ENCODE results near the gene CDH18. TPM values are rescaled to one million over a fixed set of nuclear protein-coding genes. Genes with fewer than 3 reads are reported as not detected.

The CDH18 gene
- total and polyA plus RNA-seq, 2 donors from 2014 or later: not detected

DNA sequence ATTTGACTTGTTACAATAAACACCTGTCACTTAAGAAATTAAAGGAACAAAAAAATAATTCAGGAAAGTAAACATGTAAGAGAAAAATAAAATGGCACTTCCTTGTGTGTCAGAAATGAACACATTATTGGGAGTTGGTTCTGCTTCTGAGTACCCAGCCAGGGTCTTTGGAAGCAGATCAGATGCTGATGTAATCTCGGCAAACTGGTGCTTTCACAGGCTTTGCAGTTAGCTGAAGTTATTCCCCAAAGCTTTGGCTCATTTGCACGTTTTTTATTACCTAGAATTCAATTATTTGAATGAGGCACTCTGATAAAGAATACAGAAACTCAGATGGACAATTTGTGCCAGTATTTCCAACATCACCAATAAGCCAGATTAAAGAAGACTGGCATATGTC is 10.9 kb downstream of the CDH18 start:
- H3K9ac ChIP-seq (ENCODE audit: low read length in 3 of 3): no peak overlapping the region
- FAIRE-seq: no peak
- intact Hi-C loops (cut with DNase I): no loop called here

DNA sequence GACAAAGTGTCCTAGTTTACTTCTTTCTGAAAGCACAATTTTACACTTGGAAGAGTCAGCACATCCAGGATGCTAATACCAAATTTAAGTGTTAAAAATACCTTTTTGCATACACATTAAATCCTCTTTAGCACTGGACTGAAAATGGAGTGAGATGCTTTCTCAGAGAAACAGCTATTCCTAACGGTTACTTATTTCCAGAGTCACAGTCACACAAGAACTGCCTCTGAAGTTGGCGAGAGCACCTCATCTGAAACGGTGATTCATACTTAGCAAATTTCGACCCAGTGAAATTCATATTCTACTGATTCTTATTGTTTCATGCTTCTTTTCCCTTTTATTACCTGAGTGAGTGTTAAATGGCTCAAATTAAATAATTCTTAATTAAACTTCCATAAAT is 12.2 kb downstream of the CDH18 start:
- no peak overlapping the region for H3K27ac ChIP-seq (ENCODE audit: low read depth in 2 of 2, low read length in 2 of 2)
- H3K9ac ChIP-seq (ENCODE audit: low read length in 3 of 3): no peak overlapping the region
- no peaks in the 10 kb centered on the region for H3K36me3 ChIP-seq (ENCODE audit: control insufficient read depth in 2 of 3, insufficient read depth in 3 of 3, low read length in 3 of 3)
- H3K9me3 ChIP-seq (ENCODE audit: control insufficient read depth in 2 of 3, insufficient read depth in 1 of 3, low read length in 3 of 3): no peaks in the 10 kb centered on the region
- DNase-seq: no peak
- no peaks in the 10 kb centered on the region for H3K4me1 ChIP-seq (ENCODE audit: control insufficient read depth in 2 of 3, insufficient read depth in 2 of 3, low read depth in 1 of 3, low read length in 3 of 3)
- H3K4me3 ChIP-seq (ENCODE audit: low read length in 3 of 3): no peak overlapping the region
- no peak for FAIRE-seq
- TF ChIP-seq, protein P1, sequence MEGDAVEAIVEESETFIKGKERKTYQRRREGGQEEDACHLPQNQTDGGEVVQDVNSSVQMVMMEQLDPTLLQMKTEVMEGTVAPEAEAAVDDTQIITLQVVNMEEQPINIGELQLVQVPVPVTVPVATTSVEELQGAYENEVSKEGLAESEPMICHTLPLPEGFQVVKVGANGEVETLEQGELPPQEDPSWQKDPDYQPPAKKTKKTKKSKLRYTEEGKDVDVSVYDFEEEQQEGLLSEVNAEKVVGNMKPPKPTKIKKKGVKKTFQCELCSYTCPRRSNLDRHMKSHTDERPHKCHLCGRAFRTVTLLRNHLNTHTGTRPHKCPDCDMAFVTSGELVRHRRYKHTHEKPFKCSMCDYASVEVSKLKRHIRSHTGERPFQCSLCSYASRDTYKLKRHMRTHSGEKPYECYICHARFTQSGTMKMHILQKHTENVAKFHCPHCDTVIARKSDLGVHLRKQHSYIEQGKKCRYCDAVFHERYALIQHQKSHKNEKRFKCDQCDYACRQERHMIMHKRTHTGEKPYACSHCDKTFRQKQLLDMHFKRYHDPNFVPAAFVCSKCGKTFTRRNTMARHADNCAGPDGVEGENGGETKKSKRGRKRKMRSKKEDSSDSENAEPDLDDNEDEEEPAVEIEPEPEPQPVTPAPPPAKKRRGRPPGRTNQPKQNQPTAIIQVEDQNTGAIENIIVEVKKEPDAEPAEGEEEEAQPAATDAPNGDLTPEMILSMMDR (IDR thresholded peaks at IDR 0.05; ENCODE audit: borderline replicate concordance, extremely low read depth, insufficient read depth): no peak
- intact Hi-C loops (cut with DNase I): no loop called here
- H3K27me3 ChIP-seq (ENCODE audit: control insufficient read depth, insufficient read depth, low read length): no peaks in the 10 kb centered on the region

More for the DNA sequence above, 10.9 kb downstream of the CDH18 start:
- Histone ChIP-seq H3K9me3 (ENCODE audit: control insufficient read depth in 2 of 3, insufficient read depth in 1 of 3, low read length in 3 of 3) (no peaks in the 10 kb centered on the region), H3K27ac (ENCODE audit: low read depth in 2 of 2, low read length in 2 of 2) (no peak overlapping the region), H3K36me3 (ENCODE audit: control insufficient read depth in 2 of 3, insufficient read depth in 3 of 3, low read length in 3 of 3) (no peaks in the 10 kb centered on the region), H3K27me3 (ENCODE audit: control insufficient read depth, insufficient read depth, low read length) (no peaks in the 10 kb centered on the region), H3K4me1 (ENCODE audit: control insufficient read depth in 2 of 3, insufficient read depth in 2 of 3, low read depth in 1 of 3, low read length in 3 of 3) (no peaks in the 10 kb centered on the region), H3K4me3 (ENCODE audit: low read length in 3 of 3) (no peak overlapping the region)
- TF ChIP-seq, protein P1 (IDR thresholded peaks at IDR 0.05; ENCODE audit: borderline replicate concordance, extremely low read depth, insufficient read depth): no peak
- no peak for DNase-seq

DNA sequence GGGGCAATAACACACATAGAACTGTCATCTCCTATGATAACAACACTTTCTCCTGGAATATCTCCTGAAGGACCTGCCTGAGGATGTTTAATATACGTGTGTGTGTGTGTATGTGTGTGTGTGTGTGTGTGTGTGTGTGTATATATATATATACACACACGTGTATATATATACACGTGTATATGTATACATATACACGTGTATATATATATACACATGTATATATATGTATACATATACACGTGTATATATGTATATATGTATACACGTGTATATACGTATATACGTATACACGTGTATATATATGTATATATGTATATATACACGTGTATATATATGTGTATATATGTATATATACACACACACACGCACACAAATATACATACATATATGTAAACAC is 27.5 kb downstream of the CDH18 start:
- H3K9me3 ChIP-seq (ENCODE audit: control insufficient read depth in 2 of 3, insufficient read depth in 1 of 3, low read length in 3 of 3): no peaks in the 10 kb centered on the region
- no peak overlapping the region for H3K4me3 ChIP-seq (ENCODE audit: low read length in 3 of 3)
- H3K36me3 ChIP-seq (ENCODE audit: control insufficient read depth in 2 of 3, insufficient read depth in 3 of 3, low read length in 3 of 3): no peaks in the 10 kb centered on the region
- no peak overlapping the region for H3K9ac ChIP-seq (ENCODE audit: low read length in 3 of 3)
- no peak for DNase-seq
- intact Hi-C loops (cut with DNase I): no loop called here
- FAIRE-seq: no peak
- TF ChIP-seq, protein P1 (IDR thresholded peaks at IDR 0.05; ENCODE audit: borderline replicate concordance, extremely low read depth, insufficient read depth): no peak
- no peak overlapping the region for H3K27ac ChIP-seq (ENCODE audit: low read depth in 2 of 2, low read length in 2 of 2)
- no peaks in the 10 kb centered on the region for H3K4me1 ChIP-seq (ENCODE audit: control insufficient read depth in 2 of 3, insufficient read depth in 2 of 3, low read depth in 1 of 3, low read length in 3 of 3)
- no peaks in the 10 kb centered on the region for H3K27me3 ChIP-seq (ENCODE audit: control insufficient read depth, insufficient read depth, low read length)

DNA sequence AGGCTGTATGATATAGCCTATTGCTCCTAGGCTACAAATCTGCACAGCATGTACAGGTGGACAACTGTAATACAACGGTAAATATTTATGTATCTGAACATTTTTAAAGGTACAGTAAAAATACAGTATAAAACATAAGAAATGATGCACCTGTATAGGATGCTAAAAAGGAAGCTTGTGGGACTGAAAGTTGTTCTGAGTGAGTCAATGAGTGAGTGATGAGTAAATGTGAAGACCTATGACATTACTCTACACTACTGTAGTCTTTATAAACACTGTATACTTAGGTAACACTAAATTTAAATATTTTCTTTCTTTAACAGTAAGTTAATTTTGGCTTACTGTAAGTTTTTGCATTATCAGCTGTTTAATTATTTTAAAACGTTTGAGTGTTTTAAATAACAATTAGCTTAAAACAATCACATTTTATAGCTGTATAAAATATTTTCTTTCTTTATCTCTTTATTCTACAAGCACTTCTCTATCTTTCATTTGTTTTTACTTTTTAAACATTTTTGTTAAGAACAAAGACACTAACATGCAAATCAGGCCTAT is 28.1 kb downstream of the CDH18 start:
- no peaks in the 10 kb centered on the region for H3K4me1 ChIP-seq (ENCODE audit: control insufficient read depth in 2 of 3, insufficient read depth in 2 of 3, low read depth in 1 of 3, low read length in 3 of 3)
- H3K36me3 ChIP-seq (ENCODE audit: control insufficient read depth in 2 of 3, insufficient read depth in 3 of 3, low read length in 3 of 3): no peaks in the 10 kb centered on the region
- FAIRE-seq (no peak), DNase-seq (no peak)
- no peaks in the 10 kb centered on the region for H3K9me3 ChIP-seq (ENCODE audit: control insufficient read depth in 2 of 3, insufficient read depth in 1 of 3, low read length in 3 of 3)
- intact Hi-C loops (cut with DNase I): no loop called here
- H3K9ac ChIP-seq (ENCODE audit: low read length in 3 of 3): no peak overlapping the region
- no peak overlapping the region for H3K4me3 ChIP-seq (ENCODE audit: low read length in 3 of 3)
- H3K27ac ChIP-seq (ENCODE audit: low read depth in 2 of 2, low read length in 2 of 2): no peak overlapping the region
- TF ChIP-seq, protein P1 (IDR thresholded peaks at IDR 0.05; ENCODE audit: borderline replicate concordance, extremely low read depth, insufficient read depth): no peak
- no peaks in the 10 kb centered on the region for H3K27me3 ChIP-seq (ENCODE audit: control insufficient read depth, insufficient read depth, low read length)

Data from kidney (tissue), 14 donors.